GM21528 (cell line): ENCODE results near the gene PDGFD.
"Not testable (repeated sequence)": the region's sequence is repeated elsewhere in the genome, so short reads cannot be mapped to it uniquely, and the experiment has no call there.

ENCODE experiments used
- ATAC-seq: cut with Tn5 transposase; IDR thresholded peaks from one replicate; pipeline ENCODE4 v1.9.1; 2021; ENCODE audit warnings: mild to moderate bottlenecking, moderate library complexity; ENCODE audit not compliant: unreplicated experiment, low FRiP score

PDGFD gene

DNA sequence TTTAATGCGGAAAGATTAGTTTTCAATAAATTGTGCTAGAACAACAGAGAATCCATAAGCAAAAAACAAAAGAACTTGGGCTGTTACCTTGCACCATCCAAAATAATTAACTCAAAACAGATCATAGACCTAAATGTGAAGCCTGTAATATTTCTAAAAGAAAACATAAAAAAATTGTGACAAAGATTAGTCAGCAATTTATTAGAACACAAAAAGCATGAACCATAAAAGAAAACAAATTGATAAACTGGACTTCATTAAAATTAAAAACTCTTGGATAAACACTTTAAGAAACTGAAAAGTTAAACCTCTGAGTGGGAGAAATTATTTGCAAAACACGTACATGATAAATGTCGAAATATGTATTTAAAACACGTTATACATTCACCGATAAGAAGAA lies 106.0 kb downstream of the PDGFD start:
- no peak for ATAC-seq

DNA sequence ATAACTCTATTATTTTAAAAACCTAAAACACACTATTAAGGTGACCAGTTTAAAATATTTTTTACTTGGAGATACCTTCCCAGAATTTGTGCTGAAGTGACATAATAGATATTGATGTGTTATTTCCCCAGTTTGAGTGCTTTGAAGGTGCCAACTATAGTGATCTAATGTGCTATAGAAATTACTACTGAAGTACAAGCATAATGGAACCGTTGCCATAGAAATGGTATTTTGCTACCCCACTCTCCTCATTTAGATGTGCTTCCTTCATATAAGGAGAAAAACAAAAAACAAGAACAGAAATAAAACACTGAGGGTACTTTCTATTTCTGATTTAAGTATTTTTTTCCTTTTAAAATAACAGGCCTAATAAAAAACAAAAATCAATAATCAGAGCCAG lies 108.4 kb downstream of the PDGFD start:
- ATAC-seq: no peak

DNA sequence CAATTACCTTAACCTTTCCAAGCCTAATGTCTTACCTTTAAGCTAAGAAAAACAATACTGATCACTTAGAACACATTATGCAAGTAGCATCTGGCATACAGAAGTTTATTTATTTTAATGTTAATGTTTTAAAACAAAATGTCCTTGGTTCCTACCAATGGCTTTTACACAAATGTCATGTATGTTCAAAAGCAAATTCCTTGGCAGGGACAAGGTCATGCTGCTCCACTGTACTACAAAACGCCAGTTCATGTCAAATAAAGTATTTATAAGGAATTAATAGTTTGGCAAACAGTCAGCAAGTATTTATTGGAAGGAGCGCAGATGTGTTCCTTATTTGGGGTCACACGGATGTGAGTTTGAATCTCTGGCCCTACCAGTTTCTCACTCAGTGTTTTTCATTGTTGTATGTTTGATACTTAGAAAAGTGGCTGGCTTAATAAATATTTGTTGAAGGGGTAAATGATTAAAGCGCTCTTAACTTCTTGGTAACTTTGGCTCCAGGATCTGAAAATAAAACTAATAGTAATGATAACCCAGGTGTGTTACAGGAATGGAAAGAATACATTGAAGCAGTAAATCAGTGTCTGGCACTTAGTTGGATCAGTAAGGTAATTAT lies 108.9 kb downstream of the PDGFD start:
- no peak for ATAC-seq

DNA sequence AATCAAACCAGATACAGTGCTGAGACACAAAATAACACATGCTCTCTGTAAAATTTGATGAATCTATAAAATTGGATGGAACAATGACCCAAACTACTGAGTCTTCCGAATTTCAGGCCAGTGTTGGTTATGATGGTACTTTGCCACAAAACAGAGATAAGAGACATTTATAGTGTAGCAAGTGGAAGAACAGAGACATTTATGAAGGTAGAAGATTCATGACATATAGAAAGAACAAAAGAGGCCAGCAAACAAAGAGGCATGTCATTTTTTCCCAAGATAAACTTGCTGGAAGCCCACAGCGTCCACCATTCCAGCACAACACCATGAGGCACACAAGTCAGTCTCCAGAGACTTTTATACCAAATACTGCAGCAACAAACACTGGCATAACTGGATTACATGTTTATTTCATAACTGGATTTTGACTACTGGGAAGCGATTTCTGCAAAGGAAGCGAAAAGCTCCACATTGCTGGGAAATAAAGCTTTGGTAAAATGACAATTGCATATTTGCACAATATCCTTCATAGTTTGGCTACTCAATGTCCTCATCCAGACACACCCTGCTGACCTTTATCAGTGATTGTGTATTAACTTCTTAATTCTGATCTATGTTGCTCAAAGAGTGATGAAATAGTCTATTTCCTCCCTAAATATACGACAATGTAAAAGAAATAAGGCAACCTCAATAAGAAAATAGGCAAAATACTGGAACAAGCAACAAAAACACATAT lies 110.0 kb downstream of the PDGFD start:
- ATAC-seq: no peak

DNA sequence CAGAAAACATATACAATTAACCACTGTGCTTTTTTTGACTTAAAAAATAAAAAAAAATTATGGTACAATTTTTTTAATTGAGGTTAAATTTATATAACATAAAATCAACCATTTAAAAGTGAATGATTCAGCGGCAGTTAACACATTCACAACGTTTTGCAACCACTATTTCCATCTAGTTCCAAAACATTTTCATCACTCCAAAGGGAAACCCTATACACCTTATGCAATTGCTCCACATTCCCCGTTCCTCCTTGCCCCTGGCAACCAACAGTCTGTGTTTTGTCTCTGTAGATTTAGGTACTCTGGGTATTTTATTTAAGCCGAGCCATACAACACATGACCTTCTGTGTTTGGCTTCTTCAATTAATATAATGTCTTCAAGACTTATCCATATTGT lies 112.2 kb downstream of the PDGFD start:
- no peak for ATAC-seq

DNA sequence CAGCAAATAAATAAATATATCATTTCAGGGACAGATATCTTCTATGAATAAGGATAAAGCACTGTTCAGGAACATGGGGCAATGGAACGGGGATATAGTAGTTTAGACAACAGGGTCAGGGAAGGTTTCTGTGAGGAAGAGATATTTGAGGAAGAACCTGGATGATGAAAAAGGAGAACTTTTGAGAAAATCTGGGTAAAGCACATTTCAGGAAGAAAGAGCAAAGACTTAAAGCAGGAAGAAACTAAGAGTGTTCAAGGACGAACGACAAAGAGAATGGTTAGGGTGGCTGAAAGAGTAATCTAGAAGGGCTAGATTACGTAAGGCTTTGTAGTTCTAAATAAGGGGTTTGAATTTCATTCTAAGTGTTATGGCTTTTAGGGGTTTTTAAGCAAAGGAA lies 114.8 kb downstream of the PDGFD start:
- ATAC-seq: no peak

DNA sequence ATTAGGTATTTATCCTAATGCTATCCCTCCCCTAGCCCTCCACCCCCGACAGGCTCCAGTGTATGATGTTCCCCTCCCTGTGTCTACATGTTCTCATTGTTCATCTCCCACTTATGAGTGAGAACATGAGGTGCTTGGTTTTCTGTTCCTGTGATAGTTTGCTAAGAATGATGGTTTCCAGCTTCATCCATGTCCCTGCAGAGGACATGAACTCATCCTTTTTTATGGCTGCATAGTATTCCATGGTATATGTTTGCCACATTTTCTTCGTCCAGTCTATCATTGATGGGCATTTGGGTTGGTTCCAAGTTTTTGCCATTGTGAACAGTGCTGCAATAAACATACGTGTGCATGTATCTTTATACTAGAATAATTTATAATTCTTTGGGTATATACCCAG lies 117.1 kb downstream of the PDGFD start:
- ATAC-seq: not testable (repeated sequence)

DNA sequence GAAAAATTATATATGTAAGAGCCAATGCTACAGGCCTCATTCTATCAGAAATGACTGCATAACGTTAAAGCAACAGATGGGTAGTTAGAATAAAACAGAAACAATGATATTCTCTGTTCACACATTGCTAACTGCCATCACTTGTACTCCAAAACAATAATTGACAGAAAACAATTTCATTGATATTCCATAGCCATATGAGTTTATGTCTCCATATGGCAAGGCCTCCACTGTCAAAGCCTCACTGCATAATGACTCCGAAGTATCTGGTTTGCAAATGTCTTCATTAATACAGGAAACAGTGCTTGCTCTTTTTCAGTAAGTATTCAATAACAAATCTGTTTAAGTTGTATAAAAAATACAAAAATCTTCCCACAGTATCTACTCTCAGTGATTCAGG lies 117.6 kb downstream of the PDGFD start:
- no peak for ATAC-seq

DNA sequence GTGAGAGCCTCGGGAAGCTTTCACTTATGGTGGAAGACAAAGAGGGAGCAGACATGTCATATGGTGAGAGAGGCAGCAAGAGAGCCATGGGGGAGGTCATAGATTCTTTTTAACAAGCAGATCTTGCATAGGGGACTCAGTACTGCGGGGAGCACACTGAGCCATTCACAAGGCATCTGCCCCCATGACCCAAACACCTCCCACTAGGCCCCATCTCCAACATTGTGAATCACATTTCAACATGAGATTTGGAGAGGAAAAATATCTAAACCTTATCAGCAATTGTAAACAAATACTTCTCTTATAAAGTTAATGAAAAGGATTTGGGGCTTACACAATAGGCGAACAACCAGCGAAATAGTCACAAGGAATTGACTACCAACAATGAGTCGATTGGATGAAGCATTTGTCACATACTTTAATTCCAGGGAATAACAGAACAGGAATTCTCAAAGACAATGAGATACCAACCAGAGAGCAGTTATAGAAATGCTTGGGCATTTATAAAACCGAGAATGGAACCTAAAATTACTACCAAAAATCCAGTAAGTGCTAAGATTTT lies 120.2 kb downstream of the PDGFD start:
- no peak for ATAC-seq

DNA sequence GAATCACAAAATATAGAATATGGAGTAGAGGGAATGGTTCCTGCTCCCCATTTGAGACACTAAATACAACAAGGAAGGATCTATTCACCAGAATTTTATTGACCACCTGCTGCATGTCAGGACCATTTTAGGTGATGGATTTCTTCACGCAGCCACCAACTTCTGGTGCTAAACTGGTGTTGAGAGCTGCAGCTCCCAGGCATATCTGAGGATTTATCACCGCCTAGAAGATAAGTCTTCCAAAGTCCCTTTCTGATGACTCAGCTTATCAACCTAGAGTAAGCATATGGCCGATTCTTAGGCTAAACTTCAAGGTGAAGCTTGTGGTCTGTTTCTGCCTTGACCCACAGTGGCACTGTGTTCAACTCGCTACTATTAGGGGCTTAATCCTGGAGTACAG lies 120.8 kb downstream of the PDGFD start:
- ATAC-seq: no peak

DNA sequence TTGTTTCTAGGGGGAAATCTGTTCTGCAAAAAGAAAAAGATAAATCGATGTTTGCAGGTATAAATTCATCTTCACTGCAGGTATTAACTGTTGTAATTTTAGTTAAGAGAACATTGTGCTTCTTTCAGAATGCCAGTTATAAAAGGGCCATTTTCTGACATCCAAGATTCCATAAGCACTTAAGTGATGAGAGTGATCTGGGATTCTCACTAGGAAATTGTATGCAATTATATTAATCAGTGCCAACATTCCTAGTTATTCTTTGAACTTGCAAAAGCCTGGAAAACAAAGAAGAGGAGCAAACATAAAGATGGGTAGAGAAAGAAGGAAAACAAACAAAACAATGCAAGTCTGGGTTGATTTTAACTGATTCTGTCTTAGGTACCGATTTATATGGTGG lies 122.2 kb downstream of the PDGFD start:
- no peak for ATAC-seq

DNA sequence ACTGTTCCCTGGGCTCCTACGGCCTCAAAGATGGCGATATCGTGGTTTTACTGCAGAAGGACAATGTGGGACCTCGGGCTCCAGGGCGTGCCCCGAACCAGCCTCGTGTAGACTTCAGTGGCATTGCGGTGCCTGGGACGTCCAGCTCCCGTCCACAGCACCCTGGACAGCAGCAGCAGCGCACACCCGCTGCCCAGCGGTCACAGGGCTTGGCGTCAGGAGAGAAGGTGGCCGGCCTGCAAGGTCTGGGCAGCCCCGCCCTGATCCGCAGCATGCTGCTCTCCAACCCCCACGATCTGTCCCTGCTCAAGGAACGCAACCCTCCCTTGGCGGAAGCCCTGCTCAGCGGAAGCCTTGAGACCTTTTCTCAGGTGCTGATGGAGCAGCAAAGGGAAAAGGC lies 127.0 kb downstream of the PDGFD start:
- no peak for ATAC-seq

DNA sequence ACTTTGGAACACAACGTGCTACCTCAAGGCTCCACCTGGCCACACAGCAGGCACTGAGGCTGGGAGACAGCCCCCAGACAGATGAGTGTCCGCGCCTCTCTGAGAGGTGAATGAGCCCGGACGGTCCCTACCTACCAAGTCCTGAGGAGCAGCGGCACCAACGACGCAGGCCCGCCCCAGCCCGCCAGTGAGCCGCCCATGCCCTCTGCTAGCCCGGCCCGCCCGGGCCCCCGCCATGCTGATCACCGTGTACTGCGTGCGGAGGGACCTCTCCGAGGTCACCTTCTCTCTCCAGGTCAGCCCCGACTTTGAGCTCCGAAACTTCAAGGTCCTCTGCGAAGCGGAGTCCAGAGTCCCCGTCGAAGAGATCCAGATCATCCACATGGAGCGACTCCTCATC lies 127.4 kb downstream of the PDGFD start, which contains the start of gene DDI1:
Gene DDI1, plus strand, starts transcription at position 53 of the 400 bp plus-strand sequence. Its CDS starts 183 bp downstream, at position 236.
- ATAC-seq: no peak

DNA sequence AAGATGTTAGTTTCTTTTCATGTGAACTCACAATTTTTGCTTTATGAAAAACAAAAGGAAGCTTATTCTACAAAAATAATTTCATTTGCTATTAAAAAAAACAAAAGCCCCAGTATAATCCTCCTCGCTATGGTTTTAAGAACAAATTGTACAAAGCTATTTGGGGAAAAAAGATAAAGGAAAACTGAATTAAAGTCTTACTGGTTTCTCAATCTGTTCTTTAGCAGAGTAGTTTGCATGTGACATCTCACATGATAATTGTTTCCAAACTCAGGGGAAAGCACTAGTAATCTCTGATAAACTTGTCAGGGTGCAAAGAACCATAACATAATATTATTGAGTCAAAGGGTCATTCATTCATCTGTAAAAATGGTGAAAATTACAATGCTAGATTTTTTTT lies 130.4 kb downstream of the PDGFD start:
- no peak for ATAC-seq

DNA sequence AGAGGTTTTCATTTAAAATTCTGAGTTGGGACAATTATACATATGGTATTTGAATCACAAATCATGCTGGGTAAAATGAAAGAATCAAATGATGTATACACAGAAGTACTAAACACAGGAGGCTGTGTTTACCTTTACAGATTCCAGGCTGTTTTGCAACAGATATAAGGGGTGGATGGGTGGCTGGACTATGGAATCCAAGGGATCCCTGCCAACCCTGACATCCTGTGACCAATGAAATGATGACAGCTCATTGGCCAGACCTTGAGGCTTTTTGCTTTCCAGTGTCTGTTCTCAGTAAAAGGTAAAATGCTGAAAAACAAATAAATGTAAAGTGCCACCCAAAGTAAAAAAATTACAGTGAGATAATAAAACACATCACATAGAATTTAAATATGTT lies 130.8 kb downstream of the PDGFD start:
- ATAC-seq: no peak

DNA sequence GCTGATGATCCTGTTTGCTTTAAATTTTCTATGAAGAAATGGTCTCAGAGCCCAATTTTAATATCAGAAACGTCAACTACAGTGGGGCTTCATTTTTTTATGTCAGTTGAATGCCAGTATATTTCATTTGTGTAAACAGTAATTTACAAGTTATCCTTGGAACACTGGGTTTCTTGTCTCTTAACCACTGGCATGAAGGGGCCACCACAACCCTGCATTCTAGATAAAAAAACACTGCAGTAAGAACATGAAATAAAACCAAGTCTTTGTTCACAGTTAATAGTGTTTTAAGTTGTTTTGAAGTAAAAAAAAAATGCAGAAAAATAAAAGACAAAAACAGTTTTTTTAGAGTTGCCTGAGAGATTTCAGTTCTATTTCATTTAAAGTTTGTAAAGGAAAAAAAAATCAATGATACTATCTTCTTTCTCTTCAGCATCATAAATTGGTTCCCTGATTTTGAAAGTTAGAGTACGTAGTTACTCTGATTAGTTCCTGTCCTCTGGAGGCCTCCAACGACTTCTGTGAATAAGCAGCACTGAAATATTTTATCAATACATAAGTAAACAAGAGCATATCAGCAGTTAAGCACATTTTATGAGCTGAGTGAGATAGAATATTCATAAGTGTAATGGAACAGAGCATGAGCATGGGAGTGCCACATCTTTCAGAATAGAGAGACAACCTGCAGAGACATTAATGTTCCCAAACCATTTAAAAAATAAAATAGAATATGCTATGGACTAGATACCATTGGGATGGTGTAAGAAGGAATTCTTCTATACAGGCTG lies 135.3 kb downstream of the PDGFD start:
- no peak for ATAC-seq

DNA sequence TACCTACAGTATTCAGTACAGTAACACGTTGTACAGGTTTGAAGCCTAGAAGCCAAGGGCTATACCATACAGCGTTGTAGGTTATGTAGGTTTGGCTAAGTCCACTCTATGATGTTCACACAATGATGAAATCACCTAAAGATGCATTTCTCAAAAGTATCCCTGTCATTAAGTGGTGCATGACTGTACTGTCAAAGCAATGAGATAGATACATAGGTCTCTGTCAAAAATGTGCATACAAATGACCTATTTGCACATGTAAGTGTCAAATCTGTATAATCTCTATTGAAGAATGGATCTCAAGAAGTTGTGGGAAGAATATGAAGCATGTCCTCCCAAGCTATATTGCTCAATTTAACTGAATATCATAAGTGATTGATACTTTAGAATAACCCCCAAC lies 139.4 kb downstream of the PDGFD start:
- ATAC-seq: no peak

DNA sequence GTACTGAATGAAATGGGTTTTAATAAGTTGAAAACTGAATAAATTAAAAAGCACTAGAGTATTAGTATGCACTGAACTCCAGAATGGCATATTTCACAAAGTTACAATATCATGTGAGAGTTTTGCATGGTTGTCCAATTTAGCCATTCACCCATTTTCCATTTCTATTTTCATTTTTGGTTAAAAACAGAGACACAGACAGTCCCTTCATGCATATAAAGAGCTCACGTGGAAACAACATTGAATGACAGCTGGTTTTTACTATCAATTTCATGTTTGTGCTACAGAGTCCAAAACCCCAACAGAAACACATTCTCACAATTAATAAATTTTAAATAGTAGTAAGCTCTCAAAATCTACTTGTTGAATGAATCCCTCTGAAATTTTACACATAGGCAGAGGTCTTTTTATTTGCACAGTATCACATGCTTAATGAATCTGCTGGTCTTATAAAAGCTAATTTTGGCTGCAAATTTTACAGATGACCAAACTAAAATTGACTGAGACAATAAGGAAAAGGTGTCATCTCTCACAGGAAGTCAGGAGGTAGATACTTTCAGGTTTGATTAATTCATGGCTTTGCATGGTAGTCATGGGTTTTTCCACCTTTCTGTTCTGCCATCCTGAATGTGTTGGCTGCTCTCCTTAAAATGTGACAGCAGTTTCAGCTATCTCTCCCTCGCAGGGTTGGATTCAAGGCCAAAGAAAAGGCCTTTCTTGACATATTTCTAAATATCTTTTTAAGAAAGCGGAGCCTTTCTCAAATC lies 148.1 kb downstream of the PDGFD start:
- peak; percentile 94 for ATAC-seq

DNA sequence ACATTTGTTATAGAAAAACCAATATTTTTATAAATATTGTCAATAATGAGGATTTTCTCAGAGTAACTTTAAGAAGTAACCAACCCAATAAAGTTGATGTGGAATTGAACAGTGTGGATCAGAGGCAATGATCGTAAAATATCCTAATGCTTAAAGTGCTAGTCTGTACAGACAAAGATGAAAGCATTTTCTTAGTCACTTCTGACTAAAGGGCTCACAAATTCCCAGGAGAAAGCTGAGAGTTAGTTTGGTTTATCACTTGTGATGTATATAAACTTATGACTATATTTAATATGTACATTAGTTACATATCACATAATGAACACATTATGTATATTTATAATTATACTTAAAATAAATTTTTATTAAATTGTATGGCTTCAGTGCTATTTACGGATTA lies 152.9 kb downstream of the PDGFD start:
- no peak for ATAC-seq

DNA sequence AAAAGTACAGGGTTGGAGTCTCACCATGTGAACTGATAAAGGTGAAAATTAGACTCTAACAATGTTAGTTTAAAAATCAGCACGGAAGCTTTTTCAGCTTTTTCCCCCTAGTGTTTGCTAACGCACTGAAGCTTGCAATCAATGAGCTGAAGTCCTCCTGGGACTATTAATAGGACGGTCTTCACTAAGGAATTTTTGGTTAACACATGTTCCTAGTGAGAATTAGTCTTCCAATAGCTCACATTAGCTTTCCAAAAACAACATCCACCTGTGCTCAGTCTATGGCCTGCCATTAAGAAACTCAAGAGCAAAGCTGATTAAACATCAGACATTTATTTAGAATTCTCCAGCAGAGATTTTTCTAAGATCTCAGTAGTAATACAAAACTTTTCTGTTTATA lies 154.2 kb downstream of the PDGFD start:
- no peak for ATAC-seq
